MM.1S (cell line): ENCODE measurements around the gene ORC2.

Source experiments
- DNase-seq: peaks from one replicate; pipeline ENCODE4 v3.0.0-alpha.2; 2015
- H2AFZ ChIP-seq: fragments of 300-600 bp; sonication (generic); 2 replicates; pipeline ENCODE4 v1.6.0; 2016; ENCODE audit warnings: antibody characterized with exemption, low read length
- H3F3A ChIP-seq: fragments of 300-600 bp; sonication (generic); 2 replicates; pipeline ENCODE4 v1.6.1; 2016; ENCODE audit warnings: mild to moderate bottlenecking, antibody characterized with exemption, low read length, moderate library complexity, mixed read lengths; ENCODE audit not compliant: insufficient read depth
- H3K27ac ChIP-seq: fragments of 300-600 bp; sonication (generic); 2 replicates; pipeline ENCODE4 v1.5.1; 2016; ENCODE audit warnings: mild to moderate bottlenecking, low read length
- H3K27me3 ChIP-seq: fragments of 300-600 bp; sonication (generic); replicated peaks from 2 replicates; pipeline ENCODE4 v1.6.0; 2016; ENCODE audit warnings: low read length; ENCODE audit not compliant: insufficient read depth
- H3K36me3 ChIP-seq: fragments of 300-600 bp; sonication (generic); replicated peaks from 2 replicates; pipeline ENCODE4 v1.6.1; 2016; ENCODE audit warnings: mild to moderate bottlenecking, low read length, mixed read lengths; ENCODE audit not compliant: insufficient read depth
- H3K4me1 ChIP-seq: fragments of 300-600 bp; sonication (generic); 2 replicates; pipeline ENCODE4 v1.6.1; 2016; ENCODE audit warnings: low read length, mixed read lengths
- H3K4me2 ChIP-seq: fragments of 300-600 bp; sonication (generic); 2 replicates; pipeline ENCODE4 v1.6.0; 2016; ENCODE audit warnings: low read depth, low read length
- H3K4me3 ChIP-seq: fragments of 300-600 bp; sonication (generic); 2 replicates; pipeline ENCODE4 v1.5.1; 2016; ENCODE audit warnings: low read length, mixed read lengths
- H3K79me2 ChIP-seq: fragments of 300-600 bp; sonication (generic); 2 replicates; pipeline ENCODE4 v1.6.1; 2016; ENCODE audit warnings: mixed run types, low read length, mixed read lengths
- H3K9ac ChIP-seq: fragments of 300-600 bp; sonication (generic); 2 replicates; pipeline ENCODE4 v1.6.1; 2016; ENCODE audit warnings: low read length, mixed read lengths
- H3K9me2 ChIP-seq: fragments of 300-600 bp; sonication (generic); replicated peaks from 2 replicates; pipeline ENCODE4 v1.6.1; 2016; ENCODE audit warnings: mild to moderate bottlenecking, low read length, mixed read lengths; ENCODE audit not compliant: insufficient read depth
- H3K9me3 ChIP-seq: fragments of 300-600 bp; sonication (generic); replicated peaks from 2 replicates; pipeline ENCODE4 v1.6.1; 2016; ENCODE audit warnings: mild to moderate bottlenecking, low read length, mixed read lengths; ENCODE audit not compliant: insufficient read depth
- H4K20me1 ChIP-seq: fragments of 300-600 bp; sonication (generic); 2 replicates; pipeline ENCODE4 v1.6.1; 2016; ENCODE audit warnings: mild to moderate bottlenecking, low read length, moderate library complexity, mixed read lengths; ENCODE audit not compliant: insufficient read depth
- CTCF ChIP-seq: fragments of 300-600 bp; sonication (generic); IDR thresholded peaks from 2 replicates; pipeline ENCODE4 v1.5.1; 2016; ENCODE audit warnings: antibody characterized with exemption, low read length, mixed read lengths
- EZH2 ChIP-seq: fragments of 300-600 bp; sonication (generic); optimal IDR thresholded peaks from 2 replicates; pipeline ENCODE3; 2017; ENCODE audit warnings: low read depth, mild to moderate bottlenecking, antibody characterized with exemption, low read length, mixed read lengths
- EZH2phosphoT487 ChIP-seq: fragments of 300-600 bp; sonication (generic); IDR thresholded peaks from 2 replicates; pipeline ENCODE4 v1.6.1; 2018; ENCODE audit warnings: antibody characterized with exemption, low read length

ORC2 gene

GRCh38 chr2:200930947-200931626, 32.4 kb downstream of the ORC2 start:
- Histone ChIP-seq H3K36me3 (peaks cover 8% of the 10 kb centered on the region; the same call in 1 of the 2 replicates), H3K4me2 (no peak overlapping the region), H3K4me3 (no peak overlapping the region), H3F3A (no peaks in the 10 kb centered on the region), H3K9me3 (no peaks in the 10 kb centered on the region), H3K27me3 (no peaks in the 10 kb centered on the region), H3K9ac (no peak overlapping the region), H3K27ac (no peak overlapping the region), H3K79me2 (no peaks in the 10 kb centered on the region), H4K20me1 (no peaks in the 10 kb centered on the region), H2AFZ (no peak overlapping the region), H3K9me2 (no peaks in the 10 kb centered on the region), H3K4me1 (no peaks in the 10 kb centered on the region)
- TF ChIP-seq CTCF: no peak
- TF ChIP-seq EZH2: no peak
- no peak for TF ChIP-seq EZH2phosphoT487
- no peak for DNase-seq

- Histone ChIP-seq H3K9me3 (no peaks in the 10 kb centered on the region), H2AFZ (no peak overlapping the region), H3K27ac (no peak overlapping the region), H3K36me3 (peaks cover 4% of the 10 kb centered on the region; the same call in 1 of the 2 replicates), H3K79me2 (no peaks in the 10 kb centered on the region), H4K20me1 (no peaks in the 10 kb centered on the region), H3K4me3 (no peak overlapping the region), H3K4me1 (no peaks in the 10 kb centered on the region), H3F3A (no peaks in the 10 kb centered on the region), H3K9ac (no peak overlapping the region), H3K9me2 (no peaks in the 10 kb centered on the region), H3K27me3 (no peaks in the 10 kb centered on the region), H3K4me2 (no peak overlapping the region)
- TF ChIP-seq CTCF (no peak), EZH2 (no peak), EZH2phosphoT487 (no peak)
- DNase-seq: no peak
Observed at GRCh38 chr2:200929334-200930249, 33.9 kb downstream of the ORC2 start.

GRCh38 chr2:200922439-200922838, 41.0 kb downstream of the ORC2 start:
- no peaks in the 10 kb centered on the region for H3F3A ChIP-seq
- no peak overlapping the region for H3K4me2 ChIP-seq
- no peaks in the 10 kb centered on the region for H3K79me2 ChIP-seq
- no peak for DNase-seq
- TF ChIP-seq EZH2phosphoT487: no peak
- no peak for TF ChIP-seq EZH2
- TF ChIP-seq CTCF: no peak
- H3K4me1 ChIP-seq: no peaks in the 10 kb centered on the region
- peaks cover 3% of the 10 kb centered on the region; the same call in 1 of the 2 replicates for H3K36me3 ChIP-seq
- H3K9me3 ChIP-seq: no peaks in the 10 kb centered on the region
- H3K4me3 ChIP-seq: no peak overlapping the region
- no peak overlapping the region for H3K9ac ChIP-seq
- H3K27ac ChIP-seq: no peak overlapping the region
- H3K9me2 ChIP-seq: no peaks in the 10 kb centered on the region
- no peaks in the 10 kb centered on the region for H4K20me1 ChIP-seq
- no peaks in the 10 kb centered on the region for H3K27me3 ChIP-seq
- H2AFZ ChIP-seq: no peak overlapping the region
